Activated CD4-positive, CD25-positive, alpha-beta regulatory T cell treated with anti-CD3 and anti-CD28 coated beads, Interleukin-2, amount 50 U/mL, for 16 hours (primary cell): Measurements from ENCODE around the gene CD163L1.
"Not testable (repeated sequence)": the region's sequence is repeated elsewhere in the genome, so short reads cannot be mapped to it uniquely, and the experiment has no call there.

Source experiments
- DNase-seq: peaks from one replicate; pipeline ENCODE4 v3.0.0-alpha.2; 2020; ENCODE audit warnings: low read depth, low spot score

The CD163L1 gene

GRCh38 chr12:7404275-7404674, 39.7 kb downstream of the CD163L1 start:
- no peak for DNase-seq

GRCh38 chr12:7403466-7403865, 40.5 kb downstream of the CD163L1 start:
- no peak for DNase-seq

DNA sequence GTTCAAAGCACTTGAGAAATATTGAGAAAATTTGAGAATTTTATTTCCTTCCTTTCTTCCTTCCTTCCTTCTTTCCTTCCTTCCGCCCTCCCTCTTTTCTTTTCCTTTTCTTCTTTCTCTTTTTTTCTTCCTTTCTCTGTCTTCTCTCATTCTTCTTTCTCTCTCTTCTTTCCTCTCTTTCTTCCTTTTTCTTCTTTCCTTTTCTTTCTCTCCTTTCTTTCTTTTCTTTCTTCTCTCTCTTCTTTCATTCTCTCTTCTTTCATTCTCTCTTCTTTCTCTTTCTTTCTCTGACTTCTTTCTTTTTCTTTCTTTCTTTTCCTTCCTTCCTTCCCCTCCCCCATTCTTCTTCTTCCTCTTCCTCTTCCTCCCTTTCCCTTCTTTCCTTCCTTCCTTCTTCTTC, 44.9 kb downstream of the CD163L1 start:
- no peak for DNase-seq

GRCh38 chr12:7396418-7396817, 47.5 kb downstream of the CD163L1 start:
- DNase-seq, result no peak

DNA sequence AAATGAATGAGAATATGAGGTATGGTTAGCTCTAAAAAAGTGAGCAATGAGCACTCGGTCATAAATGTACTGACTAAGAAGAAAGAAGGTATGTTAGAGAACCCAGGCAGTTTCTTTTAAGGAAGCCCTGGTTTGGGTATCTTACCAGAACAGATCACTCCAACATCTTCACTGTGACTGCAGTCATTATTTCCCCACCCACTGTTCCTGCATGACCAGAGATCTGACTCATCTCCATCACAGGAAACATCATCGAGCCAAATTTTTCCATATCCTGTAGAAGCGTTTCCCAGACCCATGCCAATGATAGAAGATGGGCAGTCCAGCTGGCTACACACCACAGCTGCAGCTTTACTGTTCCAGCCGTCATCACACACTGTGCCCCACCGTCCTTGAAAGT, 48.0 kb downstream of the CD163L1 start:
- no peak for DNase-seq

- no peak for DNase-seq
Observed at GRCh38 chr12:7387289-7387688, 56.7 kb downstream of the CD163L1 start.

DNA sequence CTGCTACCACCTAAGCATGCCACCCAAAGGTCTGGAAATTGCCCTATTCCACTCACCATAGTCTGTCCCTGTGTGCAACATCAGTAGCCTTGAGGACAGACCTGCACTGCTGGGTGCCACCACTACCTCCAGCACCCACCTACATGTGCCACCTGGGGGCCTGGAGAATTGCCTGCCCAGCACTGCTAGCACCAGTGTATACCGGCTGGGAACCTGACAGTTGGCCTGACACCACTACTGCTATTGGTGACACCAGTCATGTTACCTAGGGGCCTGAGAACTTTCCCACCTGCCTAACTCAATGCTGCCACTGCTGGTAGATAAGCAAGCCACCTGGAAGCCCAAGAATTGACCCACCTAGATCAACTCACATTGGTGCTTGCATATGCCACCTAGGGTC, 60.8 kb downstream of the CD163L1 start:
- DNase-seq, result no peak

- DNase-seq, result no peak
Observed at GRCh38 chr12:7376196-7376595, 67.8 kb downstream of the CD163L1 start.

DNA sequence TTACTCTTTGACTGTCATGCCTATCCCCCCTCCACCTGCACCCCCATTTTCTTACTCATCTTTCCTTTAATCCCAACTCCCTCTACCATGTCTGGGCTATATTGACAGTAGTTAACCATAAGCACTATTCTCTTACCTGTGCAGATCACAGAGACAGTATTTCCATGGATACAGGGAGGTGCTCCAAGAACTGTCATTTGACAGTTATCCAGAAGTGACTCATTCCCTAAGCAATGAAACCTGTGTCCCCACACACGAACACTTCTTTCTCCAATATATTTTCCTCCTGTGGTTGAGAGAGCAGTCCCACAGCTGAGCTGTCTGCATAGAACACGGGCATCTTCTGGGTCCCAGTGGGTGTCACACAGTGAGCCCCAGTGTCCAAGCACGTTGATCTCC, 68.8 kb downstream of the CD163L1 start:
- DNase-seq, result no peak

DNA sequence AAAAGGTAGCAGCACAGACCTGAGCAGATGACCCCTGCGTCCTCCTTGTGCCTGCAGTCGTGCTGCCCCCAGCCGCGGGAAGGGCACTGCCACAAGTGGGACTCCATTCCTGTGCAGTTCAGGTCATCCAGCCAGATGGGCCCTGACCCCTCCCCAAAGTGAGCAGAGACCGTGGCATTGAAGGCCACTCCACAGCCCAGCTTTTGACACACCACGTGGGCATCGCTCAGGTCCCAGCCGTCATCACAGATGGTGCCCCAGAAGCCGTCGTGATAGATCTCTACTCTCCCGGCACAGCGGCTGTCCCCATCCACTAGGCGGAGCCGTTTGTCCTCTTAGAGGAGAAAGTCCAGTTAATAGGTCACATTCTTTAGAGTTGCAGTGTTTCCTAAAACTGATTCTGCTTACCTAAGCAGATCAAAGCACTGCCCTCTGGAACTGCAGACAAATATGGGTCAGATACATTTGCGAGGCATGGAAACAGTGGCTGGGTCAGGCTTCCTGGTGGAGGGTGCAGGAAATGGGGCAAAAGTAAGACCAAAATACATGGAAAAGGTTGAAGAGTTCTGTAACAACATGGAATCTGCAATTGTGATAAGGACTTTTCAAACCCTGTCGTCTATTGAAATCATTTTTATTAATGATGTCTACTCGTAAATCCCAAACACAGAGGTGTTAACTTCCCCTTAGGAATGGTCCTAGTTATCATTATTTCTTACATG, 69.4 kb downstream of the CD163L1 start:
- DNase-seq, result no peak

DNA sequence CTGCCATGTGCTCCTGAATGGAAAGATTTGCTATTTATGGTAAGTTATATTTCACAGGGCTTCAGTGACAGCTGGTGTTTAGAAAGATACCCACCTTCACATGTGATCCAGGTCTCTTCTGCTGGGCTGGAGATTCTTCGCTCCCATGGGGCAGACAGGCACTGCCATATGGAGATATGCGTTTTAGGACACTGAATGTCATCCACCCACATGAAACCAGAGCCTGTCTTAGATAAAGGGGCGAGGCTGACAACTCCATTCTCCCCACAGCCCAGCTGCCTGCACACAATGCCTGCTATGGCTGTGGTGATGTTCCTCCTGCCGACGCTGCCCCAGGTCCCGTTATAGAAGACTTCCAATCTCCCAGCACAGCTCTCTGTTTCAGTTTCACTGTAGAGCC, 70.7 kb downstream of the CD163L1 start:
- no peak for DNase-seq

- DNase-seq, result no peak
Observed at GRCh38 chr12:7369274-7369729, 74.7 kb downstream of the CD163L1 start.

- no peak for DNase-seq
Observed at GRCh38 chr12:7362734-7363133, 81.2 kb downstream of the CD163L1 start.

DNA sequence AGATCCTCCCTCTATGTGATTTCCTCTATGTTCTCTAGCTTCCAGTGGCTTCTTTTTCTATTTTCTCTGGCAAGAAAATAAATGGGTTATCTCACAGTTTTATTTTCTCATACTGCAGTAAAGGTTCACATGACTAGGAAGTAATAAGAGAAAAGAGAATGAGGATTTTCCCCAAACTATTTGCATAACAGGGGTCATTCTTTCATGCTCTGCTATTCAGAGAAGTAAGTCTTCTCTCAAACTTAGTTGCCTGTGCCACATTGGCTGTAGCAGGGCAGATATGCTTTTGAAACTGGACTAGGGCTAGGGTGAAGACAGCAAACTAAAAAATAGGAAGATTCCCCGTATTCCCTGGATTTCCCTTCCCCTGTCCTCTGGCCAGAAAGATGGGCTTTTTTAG, 82.7 kb downstream of the CD163L1 start:
- DNase-seq, result no peak

DNA sequence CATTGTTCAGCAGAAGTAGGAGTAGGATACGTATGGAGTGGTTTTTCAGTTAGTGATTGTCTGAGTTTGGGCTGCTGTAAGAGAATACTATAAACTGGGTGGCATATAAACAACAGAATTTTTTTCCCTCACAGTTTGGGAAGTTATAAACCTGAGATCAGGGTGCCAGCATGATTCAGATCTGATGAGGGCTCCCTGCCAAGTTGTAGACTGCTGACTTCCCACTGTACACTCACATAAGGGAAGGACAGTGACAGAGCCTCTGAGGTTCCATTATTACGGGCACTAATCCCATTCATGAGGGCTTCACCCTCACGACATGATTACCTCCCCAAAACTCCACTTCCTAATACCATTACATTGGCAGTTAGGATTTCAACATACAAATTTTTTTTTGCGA, 89.4 kb downstream of the CD163L1 start:
- DNase-seq, result no peak

DNA sequence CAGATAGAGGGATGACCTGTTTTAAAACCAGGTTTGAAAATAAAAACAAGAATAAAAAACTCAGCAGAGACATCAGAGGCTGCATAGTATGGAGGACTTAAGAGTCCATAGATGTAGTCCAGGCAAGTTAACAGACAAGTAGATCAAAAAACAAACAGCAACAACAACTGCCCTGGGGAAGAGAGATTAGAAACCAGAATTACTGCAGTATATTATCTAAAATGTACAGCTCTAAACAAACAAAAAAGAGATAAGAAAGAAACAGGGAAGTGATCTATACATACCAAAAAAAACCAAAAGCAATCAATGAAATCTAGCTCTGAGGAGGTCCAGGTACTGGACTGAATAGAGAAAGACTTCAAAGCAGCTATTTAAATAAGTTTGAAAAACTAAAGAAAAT, 91.3 kb downstream of the CD163L1 start:
- no peak for DNase-seq

DNA sequence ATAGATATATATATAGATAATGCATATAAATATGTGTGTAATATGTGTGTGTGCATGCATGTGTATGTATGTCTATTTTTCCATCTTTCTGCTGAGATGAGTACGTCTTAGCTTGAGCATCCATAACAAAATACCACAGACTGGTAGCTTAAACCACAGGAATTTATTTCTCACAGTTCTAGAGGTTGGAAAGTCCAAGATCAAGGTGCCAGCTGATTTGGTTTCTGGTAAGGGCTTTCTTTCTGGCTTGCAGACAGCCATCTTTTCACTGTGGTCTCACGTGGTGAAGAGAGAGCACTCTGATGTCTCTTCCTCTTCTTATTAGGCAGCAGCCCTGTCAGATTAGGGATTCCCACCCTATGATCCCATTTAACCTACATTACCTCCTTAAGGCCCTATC, 92.8 kb downstream of the CD163L1 start:
- no peak for DNase-seq

GRCh38 chr12:7349418-7349817, 94.5 kb downstream of the CD163L1 start:
- no peak for DNase-seq

DNA sequence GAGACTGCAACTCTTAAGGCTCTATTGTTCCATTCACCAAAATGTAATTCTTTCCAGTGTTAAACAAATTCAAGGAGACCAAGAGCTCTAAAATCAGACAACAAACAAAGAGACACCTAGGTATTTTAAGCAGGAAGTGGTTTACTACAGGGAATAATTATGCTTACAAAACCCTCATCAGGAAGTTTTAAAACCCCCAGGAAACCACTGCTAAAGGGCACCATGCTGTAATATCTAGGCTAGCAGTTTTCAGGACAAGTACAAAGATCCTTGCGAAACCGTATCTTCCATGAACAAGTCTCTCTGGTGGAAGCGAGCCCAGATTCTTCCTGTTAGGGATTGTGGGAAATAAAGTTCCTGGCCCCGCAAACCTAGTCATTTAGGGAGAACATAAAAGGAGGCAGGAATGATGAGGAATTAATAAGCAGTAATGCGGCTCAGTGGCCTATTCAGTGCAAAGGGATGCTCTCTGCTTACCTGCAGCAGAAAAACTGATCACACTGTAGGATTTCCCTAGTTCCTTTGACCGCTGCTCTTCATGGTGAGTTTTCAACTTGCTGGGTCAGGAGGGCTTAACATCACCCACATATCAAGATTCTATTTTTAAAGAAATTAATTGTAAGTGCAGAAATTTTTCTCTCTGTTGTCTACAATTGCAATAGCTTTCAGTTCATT, 97.3 kb downstream of the CD163L1 start:
- no peak for DNase-seq

- no peak for DNase-seq
Observed at GRCh38 chr12:7344833-7345606, 98.9 kb downstream of the CD163L1 start.

DNA sequence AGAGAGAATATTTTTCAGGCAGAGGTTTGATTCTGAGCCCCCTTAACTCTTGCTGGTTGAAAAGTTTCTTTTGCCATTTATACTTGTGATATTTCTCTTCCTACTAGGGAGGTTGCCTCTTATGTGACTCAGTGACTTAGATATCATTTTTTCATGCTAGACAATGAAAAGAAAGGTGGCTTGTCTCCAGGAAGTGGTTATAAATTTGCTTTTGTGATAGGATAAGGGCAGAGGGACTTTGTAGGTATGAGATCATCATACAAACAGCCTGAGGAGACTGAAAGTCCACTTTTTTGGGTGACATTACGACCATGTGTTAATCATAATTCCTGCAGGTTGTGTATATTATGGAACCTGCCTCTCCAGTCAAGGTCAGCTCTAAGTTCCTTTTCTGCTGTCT, 104.3 kb downstream of the CD163L1 start:
- no peak for DNase-seq

DNA sequence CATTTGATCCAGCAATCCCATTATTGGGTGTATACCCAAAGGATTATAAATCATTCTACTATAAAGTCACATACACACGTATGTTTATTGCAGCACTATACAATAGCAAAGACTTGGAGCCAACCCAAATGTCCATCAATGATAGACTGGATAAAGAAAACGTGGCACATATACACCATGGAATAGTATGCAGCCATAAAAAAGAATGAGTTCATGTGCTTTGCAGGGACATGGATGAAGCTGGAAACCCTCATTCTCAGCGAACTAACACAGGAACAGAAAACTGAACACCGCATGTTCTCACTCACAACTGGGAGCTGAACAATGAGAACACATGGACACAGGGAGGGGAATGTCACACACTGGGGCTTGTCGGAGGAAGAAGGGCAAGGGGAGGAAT, 106.2 kb downstream of the CD163L1 start:
- not testable (repeated sequence) for DNase-seq

DNA sequence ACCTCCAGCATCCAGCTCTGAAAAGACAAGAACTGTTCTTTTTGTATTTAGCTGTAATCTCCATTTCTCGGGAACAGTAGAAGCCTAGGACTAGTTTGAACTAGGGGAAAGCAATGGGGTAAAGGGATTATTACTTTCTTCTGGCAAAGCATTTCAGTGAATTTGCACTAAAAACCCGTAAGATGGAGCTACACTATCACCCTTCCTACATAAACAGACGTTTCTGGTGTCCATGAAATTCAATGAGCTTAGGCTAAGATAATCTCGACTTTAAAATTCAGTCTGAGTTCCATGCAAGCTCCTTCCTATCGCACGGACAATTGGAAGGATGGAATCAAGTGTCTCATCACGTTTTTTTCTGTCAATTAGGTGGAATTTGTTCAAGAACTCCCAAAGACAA, 116.0 kb downstream of the CD163L1 start:
- DNase-seq, result no peak
